ENCODE results near the gene ARL2BP.
"Not testable (repeated sequence)": the region's sequence is repeated elsewhere in the genome, so short reads cannot be mapped to it uniquely, and the experiment has no call there.

Gene ARL2BP

DNA sequence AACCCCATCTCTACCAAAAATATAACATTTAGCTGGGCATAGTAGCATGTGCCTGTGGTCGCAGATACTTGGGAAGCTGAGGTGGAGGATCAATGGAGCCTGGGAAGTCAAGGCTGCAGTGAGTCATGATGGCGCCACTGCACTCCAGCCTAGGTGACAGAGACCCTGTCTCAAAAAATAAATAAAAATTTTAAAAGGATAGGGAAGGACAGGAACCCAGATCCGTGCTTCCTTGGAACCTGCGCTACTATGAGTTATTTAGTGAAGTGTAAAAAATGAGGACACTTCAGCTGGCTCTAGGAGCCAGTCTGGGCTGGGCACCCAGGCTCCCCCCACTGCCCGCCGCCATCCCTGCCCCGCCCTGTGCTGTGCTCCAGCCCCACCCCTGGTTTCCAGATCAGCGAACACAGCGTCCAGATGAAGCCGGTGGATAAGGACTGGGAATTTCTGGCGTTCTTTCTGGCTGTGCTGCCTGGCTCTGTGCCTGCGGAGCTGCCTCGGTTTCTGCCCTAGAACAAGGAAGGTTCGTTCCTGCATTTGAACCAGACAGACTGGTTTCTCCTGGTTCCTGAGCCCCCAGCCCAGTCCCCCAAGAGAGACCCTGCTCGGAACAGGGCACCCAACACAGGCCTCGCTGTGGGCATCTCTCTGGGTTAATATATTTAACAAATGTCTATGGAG is 20.9 kb downstream of the ARL2BP start:
- no peak for DNase-seq

DNA sequence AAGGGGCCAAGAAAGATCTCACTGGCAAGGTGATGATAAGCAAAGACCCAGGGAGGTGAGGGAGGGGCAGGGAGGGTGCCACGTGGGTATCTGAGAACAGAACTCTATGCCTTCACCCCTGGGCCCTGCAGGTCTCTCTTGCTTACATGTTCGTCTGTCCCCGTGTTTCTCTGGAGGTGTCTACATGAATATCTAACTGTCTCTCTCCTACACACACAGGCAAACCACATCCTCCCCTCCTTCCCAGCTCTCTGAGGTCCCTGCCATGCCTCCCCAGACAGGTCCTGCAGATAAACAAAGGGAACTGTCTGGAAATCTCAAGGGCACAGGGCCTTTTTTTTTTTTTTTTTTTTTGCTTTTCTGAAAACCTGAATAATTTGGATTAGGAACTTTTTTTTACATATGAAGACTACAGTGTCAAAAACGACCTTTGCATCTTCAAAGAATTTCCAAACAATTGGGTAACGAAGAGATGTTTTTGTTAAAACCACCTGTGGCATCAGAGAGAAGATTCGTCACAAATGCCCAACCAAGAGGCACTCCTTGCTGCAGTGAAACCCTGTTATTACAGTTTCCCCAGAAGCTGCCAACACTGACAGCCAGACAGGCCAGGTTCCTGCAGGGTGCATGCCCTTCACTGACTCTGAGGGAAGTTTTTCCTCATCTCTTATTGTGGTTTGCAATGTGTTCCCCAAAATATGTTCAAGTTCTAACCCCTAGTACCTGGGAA is 21.6 kb downstream of the ARL2BP start:
- DNase-seq = no peak

DNA sequence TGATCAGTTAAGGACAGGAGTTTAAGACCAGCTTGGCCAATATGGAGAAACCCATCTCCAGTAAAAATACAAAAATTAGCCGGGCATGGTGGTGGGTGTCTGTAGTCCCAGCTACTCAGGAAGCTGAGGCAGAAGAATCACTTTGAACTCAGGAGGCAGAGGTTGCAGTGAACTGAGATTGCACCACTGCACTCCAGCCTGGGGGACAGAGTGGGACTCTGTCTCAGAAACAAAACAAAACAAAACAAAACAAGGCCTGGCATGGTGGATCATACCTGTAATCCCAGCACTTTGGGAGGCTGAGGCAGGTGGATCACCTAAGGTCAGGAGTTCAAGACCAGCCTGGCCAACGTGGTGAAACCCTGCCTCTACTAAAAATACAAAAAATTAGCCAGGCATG is 22.3 kb downstream of the ARL2BP start:
- not testable (repeated sequence) for DNase-seq

DNA sequence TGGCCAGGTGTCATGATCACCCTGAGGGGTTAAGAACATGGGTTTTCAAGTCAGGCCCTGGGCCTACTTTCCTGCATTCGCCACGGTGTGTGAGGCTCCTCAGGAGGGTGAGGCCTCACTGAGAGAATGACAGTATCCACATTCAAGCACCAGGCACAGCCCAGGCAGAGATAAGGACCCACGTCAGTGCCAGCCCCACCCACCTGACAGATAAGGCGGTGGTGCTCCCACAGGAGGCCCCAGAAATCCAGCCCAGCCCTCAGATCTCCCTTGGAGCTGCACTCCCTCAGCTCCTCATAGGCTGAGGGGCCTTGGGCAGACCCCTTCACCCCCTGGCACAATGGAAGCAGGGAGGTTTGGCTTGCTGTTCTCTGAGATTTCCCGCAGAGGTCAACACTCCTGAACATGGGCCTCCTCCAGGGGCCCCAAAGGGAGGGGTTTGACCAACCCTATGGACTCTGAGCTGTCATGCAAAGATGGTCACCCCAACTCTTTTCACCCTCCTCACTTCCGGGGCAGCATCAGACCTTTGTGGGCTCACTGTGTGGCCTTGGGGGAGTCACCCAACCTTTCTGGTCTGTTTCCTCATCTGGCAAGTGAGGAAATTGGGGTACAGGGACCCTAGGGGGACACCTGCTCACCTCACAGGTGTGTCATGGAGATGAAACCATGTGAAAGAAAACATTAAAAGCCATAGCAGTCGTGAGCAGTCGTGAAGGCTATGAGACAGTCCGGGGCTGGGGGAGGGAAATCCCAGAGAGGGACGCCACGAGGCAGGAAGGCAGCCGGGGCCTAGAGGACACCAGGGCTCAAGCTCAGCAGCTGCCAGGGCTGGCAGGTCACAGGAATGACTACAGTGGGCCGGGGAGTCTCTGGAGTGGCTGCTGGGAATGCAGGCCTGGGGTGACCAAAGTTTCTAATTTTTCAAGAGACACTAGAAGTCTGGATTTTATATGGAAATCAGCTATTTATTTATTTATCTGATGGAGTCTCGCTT is 24.0 kb downstream of the ARL2BP start:
- DNase-seq = no peak

DNA sequence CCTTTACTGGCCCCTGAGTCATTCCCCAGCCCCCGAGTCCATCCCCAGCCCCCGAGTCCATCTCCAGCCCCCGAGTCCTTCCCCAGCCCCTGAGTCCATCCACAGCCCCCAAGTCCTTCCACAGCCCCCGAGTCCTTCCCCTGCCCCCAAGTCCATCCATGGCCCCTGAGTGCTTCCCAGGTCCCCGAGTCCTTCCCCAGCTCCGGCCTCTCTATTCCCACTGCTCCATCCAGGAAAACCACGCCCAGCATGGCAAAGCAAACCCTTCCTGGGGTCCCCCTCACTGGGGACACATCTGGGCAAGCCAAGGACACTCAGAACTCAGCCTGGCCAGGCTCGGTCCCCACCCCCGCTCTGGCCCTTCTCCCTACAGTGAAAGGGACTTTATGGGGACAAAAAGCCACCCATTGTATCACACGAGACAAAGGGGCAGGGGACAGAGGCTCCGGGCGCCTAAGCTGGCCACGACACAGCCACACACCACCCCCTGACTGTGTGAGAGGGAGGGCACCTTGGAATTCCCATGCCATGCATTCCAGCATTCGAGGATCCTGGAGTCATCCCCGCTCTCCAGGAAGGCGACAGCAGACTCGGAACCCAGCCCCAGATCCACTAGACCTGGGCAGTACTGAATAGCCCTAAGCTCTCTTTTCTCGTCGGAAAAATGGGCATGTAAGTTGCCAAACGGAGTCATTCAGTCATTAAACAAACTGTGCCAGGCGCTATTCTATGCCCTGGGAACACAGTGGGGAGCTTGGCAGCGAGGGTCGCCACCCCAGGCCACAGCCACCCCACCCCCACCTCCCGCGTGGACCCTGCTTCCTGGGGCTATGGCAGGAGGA is 25.4 kb downstream of the ARL2BP start:
- no peak for DNase-seq

DNA sequence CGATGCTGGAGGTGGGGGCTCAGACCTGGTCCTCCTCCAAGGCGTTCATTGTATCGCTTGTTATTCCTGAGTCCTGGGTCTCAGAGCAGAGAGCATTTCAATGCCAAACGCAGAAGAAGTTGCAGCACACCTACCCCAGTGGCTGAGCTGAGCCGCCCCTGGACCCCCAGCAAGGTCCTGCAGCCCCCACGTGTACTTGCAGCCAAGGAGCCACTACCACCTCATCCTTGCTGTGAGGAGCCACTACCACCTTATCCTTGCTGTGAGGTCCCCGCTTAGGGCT is 25.9 kb downstream of the ARL2BP start:
- DNase-seq = no peak

DNA sequence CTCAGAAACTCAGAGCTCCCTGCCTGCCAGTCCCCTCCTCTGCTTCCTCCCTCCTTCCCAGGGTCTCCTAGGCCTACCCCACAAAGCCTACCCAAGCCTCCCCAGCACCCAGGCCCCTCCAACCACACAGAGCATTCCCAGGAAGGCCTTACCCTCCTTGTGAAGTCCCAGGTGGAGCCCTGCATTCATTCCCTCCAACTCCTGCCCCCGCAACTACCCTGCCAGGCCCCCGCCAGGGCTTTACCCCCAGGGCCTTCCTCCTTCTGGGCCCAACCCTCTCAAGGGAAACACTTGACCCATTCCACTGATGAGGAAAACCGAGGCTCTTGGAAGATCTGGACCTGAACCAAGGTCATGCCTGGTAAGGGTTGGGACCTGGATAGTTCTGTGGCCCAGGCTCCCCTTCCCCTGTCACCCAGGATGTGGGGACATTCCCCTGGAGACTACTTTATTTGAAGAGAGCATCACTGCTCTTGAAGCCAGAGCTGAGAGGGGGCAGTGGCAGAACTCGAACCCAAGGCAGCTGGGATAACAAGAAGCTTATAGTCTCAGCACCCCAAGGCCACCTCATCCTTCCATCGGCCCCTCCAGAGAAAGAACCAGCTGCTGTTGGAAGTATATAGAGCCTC is 26.9 kb downstream of the ARL2BP start:
- DNase-seq = no peak

DNA sequence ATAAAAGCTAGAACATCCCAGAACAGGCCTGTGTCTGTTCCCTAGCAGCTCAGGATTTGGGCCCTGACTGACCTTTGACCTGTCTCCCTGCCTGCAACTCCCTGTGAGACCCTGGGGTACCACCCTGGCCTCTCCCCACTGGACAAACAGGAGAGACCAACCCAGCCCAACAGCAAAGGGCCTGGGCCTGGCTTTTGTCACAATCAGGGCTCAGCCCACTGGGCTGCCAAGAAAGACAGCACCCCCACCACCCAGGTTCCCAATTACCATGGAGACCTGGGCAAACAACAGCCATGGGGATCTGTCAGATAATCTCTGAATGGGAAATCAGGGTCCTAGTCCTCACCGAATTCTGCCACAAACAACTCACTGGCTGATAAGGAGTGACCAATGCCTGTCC is 28.3 kb downstream of the ARL2BP start:
- DNase-seq = no peak

DNA sequence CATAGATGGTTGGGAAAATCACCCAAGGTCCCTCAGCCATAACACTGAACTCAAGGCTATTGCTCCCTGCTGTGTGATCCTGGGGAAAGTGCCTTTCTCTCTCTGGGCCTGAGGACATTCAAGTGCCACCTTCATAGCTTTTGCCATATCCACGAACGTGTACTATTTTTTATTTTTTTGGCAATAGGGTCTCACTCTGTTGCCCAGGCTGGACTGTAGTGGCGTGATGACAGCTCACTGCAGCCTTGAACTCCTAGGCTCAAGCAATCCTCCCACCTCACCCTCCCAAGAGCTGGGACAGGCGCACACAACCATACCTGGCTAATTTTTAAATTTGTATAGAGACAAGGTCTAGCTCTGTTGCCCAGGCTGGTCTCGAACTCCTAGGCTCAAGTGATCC is 28.8 kb downstream of the ARL2BP start:
- no peak for DNase-seq

DNA sequence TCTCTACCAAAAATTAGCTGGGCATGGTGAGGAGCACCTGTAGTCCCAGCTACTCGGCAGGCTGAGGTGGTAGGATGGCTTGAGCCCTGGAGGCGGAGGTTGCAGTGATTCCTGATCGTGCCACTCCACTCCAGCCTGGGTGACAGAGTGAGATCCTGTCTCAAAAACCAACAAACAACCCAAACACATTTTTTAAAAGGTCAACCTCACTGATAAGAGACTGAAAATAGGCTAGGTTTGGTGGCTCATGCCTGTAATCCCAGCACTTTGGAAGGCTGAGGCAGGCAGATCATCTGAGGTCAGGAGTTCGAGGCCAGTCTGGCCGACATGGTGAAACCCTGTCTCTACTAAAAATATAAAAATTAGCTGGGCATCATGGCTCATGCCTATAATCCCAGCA is 30.9 kb downstream of the ARL2BP start:
- DNase-seq = not testable (repeated sequence)

DNA sequence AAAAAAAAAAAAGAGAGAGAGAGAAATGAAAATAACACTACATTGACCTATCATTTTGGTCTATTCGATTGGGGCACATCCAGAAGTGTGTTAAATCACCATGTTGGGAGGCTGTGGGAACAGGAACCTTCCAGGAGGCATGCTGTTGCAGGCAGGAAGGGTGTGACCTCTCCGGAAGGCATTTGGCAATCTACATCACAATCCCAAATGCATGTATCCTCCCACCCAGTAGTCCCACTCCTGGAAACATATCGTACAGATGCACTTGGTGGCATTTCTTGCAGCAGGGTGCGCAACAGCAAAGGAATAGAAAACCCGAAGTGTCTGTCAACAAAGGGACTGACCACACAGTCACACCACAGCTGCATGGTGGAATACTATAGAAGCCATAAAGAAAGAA is 31.5 kb downstream of the ARL2BP start:
- DNase-seq = no peak

DNA sequence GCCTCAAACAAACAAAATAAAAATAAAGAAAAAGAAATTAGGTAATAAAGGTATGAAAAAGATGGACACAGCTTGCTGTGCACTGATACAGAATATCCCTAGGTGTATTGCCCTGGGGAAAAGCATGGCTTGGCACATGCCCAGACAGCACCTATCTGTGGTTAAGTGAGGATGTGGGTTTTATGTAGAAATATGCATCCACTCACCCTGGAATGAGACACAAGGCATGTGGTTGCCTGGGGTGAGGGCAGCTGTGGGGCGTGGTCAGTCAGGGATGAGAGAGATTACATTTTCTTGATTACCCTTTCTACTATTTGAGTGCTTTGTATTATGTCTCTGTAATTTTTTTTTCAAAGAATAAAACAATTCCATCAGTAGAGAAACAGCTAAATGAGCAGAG is 32.5 kb downstream of the ARL2BP start:
- no peak for DNase-seq

DNA sequence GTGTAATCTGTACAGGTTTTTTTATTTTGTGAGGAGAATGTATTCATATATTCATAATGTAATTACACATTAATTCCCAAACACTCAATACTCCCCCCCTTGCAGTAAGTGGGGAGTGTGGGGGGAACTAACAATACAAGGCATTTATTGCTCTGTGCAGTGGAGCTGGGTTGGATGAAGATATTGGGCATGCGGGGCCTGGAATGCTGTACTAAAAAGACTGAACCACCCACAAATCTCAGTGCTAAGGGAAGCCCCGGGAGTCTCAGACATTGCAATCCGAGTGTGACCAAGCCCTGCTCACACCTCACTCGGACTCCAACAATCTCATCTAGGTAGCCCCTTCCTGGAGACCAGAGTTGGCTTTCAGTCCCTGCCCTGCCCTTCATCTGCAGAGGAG is 33.4 kb downstream of the ARL2BP start:
- no peak for DNase-seq

DNA sequence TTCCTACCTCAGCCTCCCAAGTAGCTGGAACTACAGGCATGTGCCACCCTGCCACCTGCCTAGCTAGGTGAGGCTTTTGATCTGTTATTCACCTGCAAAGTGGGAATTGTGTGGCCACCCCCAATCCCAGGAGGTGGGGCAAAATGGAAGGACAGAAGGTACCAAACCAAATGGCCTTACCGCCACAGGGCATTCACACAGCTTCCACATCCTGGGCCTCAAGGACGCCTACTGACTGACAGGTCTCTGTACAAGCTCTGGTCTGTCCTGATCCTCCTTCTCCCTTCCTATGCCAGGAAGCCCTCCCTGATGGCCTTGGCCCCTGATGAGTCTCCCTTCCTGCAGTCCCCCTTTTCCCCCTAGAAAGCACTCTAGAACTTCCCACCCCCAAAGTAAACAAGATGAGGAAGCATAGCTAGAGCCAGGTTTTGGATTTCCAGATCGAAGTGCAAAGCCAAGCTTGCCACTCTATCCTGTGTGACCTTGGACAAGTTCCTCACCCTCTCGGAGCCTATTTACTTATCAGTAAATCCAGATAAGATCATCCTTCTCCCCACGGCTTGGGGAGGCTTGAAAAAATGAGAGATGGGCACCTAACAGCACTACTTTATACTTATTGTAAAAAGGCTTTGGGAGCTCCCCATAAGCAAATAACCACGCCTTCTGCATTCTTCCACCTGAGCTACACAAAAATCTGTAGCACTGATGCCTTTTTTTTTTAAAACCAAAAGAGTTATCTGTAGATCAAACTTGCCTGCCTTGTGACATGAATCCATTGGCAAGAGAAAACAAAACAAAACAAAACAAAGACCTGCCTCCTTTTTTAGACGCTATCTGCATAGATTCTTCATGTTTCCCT is 35.0 kb downstream of the ARL2BP start:
- no peak for DNase-seq

DNA sequence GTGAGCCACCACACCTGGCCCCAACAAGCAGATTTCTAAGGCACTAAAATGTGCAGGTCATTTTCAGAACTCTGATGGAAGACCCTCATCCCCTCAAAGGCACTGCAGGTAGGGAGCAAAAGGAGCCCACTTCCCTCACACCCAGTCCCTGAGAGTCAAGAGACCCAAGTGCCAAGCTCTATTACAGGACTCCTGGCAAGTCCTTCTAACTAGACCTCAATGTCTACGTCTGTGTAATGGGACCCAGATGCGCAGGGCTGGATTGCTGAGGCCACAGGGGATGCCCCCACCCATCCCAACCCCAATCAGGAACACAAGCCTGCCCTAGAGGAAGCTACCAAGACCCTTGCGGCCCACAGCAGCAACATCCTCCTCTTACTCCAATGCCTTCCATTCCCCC is 36.7 kb downstream of the ARL2BP start:
- no peak for DNase-seq

DNA sequence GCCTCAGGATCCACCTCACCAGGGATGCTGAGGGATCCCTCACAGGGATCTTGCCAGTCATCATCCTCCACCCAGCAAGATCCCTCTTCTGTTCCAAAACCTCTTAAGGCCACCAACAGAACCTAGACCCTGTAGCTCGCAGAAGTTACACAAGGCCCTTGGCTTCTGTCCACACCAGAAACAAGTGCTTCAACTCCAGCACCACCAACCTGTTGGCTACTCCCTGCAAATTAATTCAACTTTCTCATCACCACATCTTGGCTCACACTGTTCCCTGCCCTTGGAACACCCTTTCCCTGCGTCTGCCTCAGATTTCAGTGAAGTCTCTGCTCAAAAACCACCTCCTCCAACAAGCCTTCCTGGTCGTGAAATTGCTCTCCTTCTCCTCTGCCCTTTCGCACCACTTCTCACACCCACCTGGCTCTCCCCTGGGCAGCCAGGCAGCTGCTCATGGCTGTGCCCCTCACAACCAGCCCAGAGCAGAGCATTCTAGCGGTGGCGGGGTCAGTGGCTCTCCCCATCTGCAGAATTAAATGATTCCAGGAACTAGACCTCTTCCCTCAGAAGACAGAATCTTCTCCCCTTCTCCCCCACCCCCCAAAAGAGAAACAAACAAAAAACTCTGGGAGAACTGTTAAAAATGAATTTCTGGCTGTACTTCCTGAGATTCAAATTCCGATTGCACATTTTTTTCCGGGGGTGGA is 37.6 kb downstream of the ARL2BP start:
- no peak for DNase-seq

DNA sequence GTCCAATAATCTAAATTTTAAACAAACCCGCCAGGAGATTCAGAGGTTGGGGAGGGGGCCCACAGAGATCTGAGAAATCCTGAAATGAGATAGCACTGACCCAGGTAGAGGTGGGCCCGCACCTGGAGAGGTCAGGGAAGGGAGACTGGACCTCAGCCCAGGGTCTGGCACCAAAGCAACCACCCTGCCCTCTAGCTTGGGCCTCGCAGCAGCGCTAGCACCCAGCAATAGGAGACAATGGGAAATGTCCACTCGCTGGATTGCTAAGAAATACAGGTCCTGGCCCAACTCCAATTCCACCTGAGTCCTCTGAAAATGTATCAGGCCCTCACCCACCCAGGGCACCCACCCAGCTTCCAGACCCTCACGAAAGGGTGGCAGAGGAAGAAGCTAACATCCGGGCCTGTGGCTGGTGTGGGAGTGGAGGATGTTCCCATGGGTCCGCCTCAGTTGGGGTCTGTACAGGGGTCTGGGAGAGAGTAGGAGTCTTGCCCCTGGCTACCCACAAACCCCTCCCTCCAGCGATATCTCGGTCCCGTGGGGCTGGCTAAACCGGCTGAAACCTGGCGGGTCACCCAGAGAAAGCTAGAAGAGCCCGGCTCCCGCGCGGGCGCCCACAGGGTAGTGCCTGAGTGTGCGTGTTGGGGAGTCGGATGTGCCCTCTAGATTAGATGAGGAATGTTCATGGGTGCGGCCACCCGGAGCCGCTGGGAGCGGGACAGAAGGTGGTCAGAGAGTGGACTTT is 38.3 kb downstream of the ARL2BP start:
- DNase-seq = no peak

DNA sequence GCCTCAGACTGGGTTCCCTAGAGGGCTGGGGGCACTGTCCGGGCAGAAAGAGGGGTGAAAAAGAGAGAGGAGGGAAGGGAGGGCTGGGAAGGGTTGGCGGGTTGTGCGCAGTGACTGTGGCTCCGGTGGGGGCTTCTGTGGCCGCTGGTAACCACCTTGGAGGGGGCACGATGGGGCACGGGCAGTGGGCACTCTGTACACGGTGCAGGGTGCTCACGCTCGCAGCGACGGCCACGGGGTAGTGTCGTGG is 38.8 kb downstream of the ARL2BP start:
- DNase-seq = no peak

DNA sequence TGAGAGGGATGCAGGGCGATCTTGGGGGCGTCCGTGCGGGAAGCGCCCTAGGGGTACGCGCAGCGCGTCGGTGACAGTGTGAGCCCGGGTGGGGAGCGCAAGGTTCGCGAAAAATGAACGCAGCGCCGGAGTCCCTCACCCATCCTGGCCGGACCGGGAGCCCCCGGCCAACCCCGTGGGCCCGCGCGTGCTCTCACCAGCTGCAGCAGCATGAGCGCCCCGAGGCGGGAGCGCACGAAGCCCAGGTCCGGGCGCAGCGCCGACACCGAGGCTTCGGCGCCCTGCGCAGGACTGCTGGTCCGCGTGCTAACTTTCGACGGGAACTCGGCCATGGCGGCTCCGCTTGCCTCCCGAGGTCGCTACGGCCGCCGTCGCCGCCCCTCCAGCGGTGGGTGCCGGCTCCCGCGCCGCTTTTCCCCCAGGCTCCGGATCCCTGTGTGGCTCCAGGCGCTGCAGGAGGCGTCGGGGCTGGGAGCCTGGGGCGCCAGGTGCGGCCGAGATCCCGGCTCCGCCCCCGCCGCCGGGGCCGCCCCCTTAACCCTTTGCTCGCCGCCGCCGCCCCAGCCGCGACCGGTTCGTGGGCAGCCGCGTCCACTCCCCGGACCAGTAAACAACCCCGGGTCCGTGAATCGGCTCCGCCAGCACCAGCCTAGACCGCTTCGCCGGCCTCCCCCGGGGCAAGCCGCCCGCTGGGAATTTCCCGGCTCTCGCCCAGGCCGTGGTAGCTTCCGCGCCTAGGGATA is 39.3 kb downstream of the ARL2BP start, which contains the start of gene PLLP:
Gene PLLP (minus strand): TSS at position 464 of the 743 bp plus-strand sequence. CDS start 132 bp downstream, at position 332.
- no peak for DNase-seq
